GM19328 (cell line): Measurements from ENCODE around the gene PPP2R5A.

ENCODE experiments used
- ATAC-seq: cut with Tn5 transposase; IDR thresholded peaks from one replicate; pipeline ENCODE4 v1.9.1; 2021; ENCODE audit warnings: mild to moderate bottlenecking, moderate library complexity; ENCODE audit not compliant: unreplicated experiment

PPP2R5A gene

DNA sequence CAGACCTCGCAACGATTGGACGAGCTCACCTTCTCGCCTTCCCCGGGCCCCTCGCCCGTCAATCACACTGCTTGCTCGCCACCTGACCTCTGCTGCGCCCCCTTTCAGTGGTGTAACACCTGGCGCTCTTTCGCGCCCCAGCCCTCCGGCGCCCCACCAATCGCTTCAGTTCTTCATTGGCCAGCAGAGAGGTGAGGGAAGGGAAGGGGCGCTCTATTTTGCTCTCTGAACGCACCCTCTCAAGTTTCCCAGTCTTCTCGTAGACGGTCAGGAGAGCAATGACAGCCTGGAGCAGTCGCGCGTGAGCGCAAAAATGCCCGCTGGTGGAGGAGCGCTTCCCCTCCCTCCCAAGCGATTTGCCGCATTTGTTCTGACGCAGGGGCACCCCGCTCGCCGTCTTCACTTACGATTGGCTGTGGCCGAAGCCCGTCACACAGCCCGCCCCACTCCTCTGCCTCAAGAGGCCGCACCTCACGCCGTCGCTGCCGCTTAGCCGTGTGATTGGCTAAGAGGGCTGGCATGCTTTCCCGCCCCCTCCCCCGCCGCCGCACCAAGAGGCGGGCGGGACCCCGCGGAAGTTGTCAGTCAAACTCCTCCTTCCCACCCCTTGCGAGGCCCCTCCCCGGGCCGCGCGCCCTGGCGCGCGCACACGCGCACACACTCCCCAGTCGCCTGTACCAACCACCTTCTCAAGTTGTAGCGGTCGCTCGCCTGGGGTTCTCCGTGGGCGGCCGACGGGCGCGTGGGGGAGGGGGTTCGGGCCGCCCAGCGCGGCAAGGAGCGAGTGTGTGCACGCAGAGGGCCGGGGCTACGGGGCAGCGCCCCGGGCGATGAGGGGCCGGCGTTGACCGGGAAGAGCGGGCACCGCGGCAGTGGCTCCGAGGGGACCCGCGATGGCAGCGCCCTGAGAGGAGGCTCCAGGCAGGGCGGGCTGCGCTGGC is at the start of gene PPP2R5A:
TSS of gene PPP2R5A (plus strand) at position 667 of the 941 bp plus-strand sequence. CDS start 701 bp downstream, outside the sequence.
- ATAC-seq = peak; percentile 94

DNA sequence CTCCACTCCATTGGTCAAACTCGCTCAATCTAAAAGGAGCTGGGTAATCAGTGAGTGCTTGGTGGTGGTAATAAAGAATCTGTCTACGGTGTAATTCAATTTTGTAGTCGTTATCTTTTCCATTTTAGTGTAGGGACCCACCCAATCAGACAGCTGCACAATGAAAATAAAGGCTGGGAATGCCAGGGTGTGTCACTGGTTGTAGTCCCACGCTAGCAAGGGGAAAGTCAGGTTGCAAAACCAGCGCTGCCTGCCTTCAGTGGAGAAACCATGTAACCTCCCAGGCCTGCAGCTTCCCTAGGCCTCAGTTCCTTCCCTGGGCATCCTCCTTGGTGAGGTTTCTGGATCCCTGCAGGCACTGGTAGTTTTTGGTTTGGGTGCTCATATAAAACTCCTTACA is 49.4 kb upstream of the PPP2R5A start:
- no peak for ATAC-seq

- no peak for ATAC-seq
These were observed 48.5 kb upstream of the PPP2R5A start for GRCh38 chr1:212236664-212237220.

GRCh38 chr1:212237651-212238050 is 47.6 kb upstream of the PPP2R5A start:
- peak; percentile 82 for ATAC-seq

DNA sequence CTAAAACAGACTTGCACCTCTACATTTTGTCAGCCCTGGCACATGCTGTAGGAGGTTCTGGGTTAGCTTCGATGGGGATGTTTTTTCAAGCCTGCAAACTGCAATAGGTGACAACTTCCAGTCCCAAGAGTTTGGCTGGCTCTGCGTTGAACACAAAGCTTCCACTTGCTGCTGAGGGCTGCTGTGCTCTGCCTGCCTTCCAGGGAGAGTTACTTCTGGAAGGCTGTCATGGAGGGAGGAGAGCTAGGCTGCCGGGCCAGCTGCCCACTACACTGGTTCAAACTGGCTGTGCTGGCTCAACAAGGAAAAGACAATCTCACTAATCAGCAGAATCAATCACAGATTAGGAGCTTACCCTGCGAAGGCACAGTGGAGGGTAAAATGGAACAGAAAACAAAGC is 46.7 kb upstream of the PPP2R5A start:
- ATAC-seq = no peak

- no peak for ATAC-seq
These were observed 43.7 kb upstream of the PPP2R5A start for GRCh38 chr1:212241501-212241900.

- no peak for ATAC-seq
These were observed 43.3 kb upstream of the PPP2R5A start for GRCh38 chr1:212241957-212242287.

- no peak for ATAC-seq
These were observed 42.8 kb upstream of the PPP2R5A start for GRCh38 chr1:212242288-212242984.

GRCh38 chr1:212242985-212243308 is 42.3 kb upstream of the PPP2R5A start:
- no peak for ATAC-seq

GRCh38 chr1:212244441-212244840 is 40.8 kb upstream of the PPP2R5A start:
- no peak for ATAC-seq

DNA sequence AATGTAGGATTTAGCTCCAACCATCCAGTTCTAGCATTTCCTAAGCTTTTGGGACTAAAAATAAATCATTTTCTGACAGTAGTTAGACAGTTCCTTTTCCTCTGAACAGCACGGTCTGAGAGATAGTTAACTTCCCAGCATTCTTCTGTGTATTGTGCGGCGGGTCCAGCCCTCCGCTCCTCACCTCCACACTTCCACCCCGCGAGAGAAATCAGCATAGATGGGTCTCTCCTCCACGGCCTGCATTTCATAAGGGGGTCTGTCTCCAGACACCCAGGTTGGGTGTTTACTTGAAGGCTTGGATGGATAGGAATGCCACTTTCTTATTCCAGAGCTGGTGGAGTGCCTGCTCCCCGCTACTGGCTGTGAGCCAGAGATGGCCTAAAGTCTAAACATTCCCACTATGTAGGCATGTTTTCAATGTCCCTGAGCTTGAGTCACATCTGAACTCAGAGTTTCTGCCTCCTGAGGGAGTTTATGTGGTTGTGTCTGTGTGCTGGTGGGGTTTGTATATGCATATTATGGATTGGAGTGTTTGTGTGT is 38.0 kb upstream of the PPP2R5A start:
- no peak for ATAC-seq

GRCh38 chr1:212247988-212248387 is 37.2 kb upstream of the PPP2R5A start:
- no peak for ATAC-seq

GRCh38 chr1:212254853-212255363 is 30.3 kb upstream of the PPP2R5A start:
- ATAC-seq = no peak

DNA sequence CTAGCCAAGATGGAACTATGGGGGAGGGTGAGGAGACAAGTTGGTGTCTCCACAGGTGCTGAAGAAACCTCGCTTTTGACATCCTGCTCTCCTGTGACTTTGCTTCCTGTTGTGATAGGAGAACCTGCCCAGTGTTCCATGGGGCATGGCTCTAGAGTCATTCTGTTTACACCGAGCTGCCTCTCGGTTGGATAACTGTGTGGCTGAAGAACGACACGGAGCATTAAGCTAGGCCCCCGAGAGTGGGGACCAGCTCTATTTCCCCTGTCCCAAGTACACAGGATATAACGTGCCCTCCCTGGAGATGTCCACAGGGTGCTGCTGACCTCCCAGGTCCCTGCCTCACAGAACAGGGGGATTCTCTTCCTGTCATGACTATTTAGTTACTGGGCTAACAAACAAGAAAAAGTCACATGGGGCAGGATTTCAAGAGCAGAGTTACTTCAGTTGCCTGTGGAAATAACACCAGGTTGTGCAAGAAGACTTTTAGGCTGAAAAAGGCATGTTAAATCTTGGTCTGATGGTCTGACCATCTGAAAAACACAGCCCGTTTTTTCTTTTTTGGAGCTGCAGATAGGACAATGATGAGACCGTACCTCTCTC is 29.4 kb upstream of the PPP2R5A start:
- ATAC-seq = no peak

- no peak for ATAC-seq
These were observed 28.8 kb upstream of the PPP2R5A start for GRCh38 chr1:212256369-212256768.

DNA sequence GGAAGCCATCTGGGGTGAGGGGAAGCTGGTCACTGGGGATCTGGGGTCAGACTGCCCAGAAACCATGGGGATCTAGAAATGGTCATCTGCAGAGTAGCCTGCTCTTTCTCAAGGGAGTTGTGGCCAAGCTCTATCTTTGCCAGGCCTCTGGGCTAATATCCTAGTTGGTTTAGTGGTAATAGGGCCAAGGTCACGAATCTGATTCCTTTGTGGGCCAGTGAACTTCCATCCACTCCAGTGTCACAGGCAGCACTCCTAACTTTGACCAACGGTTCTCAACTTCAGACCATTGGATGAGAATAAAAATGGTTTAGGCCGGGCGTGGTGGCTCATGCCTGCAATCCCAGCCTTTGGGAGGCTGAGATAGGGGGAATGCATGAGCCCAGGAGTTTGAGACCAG is 28.1 kb upstream of the PPP2R5A start:
- ATAC-seq = no peak

GRCh38 chr1:212259693-212260480 is 25.3 kb upstream of the PPP2R5A start:
- no peak for ATAC-seq

DNA sequence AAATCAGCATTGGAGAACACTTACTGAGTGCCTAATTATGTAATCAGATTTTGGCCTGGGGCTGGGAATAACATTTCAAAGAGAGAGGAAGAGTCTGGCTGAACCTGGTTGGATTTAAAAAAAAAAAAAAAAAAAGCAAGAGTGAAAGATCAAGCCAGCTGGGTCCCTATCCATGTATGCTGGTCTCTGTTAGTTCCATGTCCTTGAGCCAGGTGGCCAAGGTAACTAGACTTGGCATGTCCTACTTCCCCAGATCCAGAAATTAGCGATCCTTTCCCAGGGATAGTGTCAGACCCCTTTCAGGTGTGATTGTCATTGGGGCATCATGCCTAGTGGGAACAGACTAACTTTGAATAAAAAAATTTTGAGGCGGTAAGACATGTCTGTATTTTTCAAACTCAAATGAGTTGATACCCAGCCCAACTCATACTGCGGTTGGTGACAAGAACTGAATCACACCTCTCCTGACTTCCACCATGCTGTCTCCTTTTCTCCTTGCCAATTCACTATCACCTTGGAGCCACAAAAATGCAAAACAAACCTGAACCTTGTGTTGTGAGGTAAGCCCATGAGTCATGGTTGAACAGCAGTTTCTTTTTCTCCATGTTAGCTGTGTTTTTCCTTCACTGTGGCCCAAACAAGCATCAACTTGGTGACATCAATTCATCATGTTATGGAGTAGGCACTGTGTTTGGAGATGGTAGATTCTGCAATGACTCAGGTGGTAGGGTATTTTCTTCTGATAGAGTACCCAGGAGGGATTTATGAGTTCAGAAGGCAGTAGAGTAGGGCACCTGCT is 24.5 kb upstream of the PPP2R5A start:
- ATAC-seq = no peak

GRCh38 chr1:212261361-212261929 is 23.8 kb upstream of the PPP2R5A start:
- ATAC-seq = no peak
